ENCODE results near the gene FBRS.

- TF ChIP-seq POLR2AphosphoS5 (IDR thresholded peaks at IDR 0.05) (no peak), POLR2A (IDR thresholded peaks at IDR 0.05) (no peak), CTCF (IDR thresholded peaks at IDR 0.05) (no peak), EP300 (IDR thresholded peaks at IDR 0.05) (no peak)
These were observed 2.4 kb downstream of the FBRS start for GRCh38 chr16:30660424-30661261.

All from gastroesophageal sphincter (tissue), 3 donors.